Uterus (tissue), 4 donors: ENCODE data around the gene ABCG1. TPM values are rescaled to one million over a fixed set of nuclear protein-coding genes. Genes with fewer than 3 reads are reported as not detected.

Experiments
- DNase-seq, 2 donors: peaks; one replicate each; pipeline ENCODE4 v3.0.0-alpha.2; 2019 to 2020
- H3K27ac ChIP-seq, 2 donors: fragments of 200-600 bp; sonication (generic); 1 replicate in 1 of 2; 2 replicates in 1 of 2; pipeline ENCODE4 v1.5.1; 2016 to 2018
- H3K27me3 ChIP-seq, 2 donors: fragments of 200-600 bp; sonication (generic); one replicate each; pipeline ENCODE4 v1.5.1; 2018 to 2019; ENCODE audit warnings: control low read depth in 1 of 2
- H3K36me3 ChIP-seq, 2 donors: fragments of 200-600 bp; sonication (generic); one replicate each; pipeline ENCODE4 v1.5.1; 2019; ENCODE audit warnings: control low read depth in 1 of 2
- H3K4me1 ChIP-seq, 2 donors: fragments of 200-600 bp; sonication (generic); one replicate each; pipeline ENCODE4 v1.5.1; 2018 to 2019; ENCODE audit warnings: control low read depth in 1 of 2
- H3K4me3 ChIP-seq, 2 donors: fragments of 200-600 bp; sonication (generic); 1 replicate in 1 of 2; 2 replicates in 1 of 2; pipeline ENCODE4 v1.5.1; 2018 to 2019; ENCODE audit warnings: mild to moderate bottlenecking in 1 of 2
- H3K9me3 ChIP-seq, 2 donors: fragments of 200-600 bp; sonication (generic); one replicate each; pipeline ENCODE4 v1.5.1; 2019; ENCODE audit warnings: control low read depth in 1 of 2
- CTCF ChIP-seq, 4 experiments: fragments of 200-600 bp in 2 of 4; fragments of 450-650 bp in 2 of 4; sonication (generic) in 2 of 4; IDR thresholded peaks; one replicate each; pipeline ENCODE4 v1.5.1; 2016 to 2019; ENCODE audit warnings: antibody characterized with exemption in 4 of 4, mild to moderate bottlenecking in 2 of 4, moderate library complexity in 1 of 4
- POLR2A ChIP-seq, 2 donors: fragments of 450-650 bp; IDR thresholded peaks; one replicate each; pipeline ENCODE4 v1.6.1; 2016; ENCODE audit warnings: antibody characterized with exemption in 2 of 2, mild to moderate bottlenecking in 1 of 2, moderate library complexity in 1 of 2
- intact Hi-C: fragments of 100-400 bp; cut with DNase I; formaldehyde crosslinking; loops from one replicate; pipeline ENCODE4 v1.15.1; 2023; ENCODE audit warnings: low total_unique reads
- total RNA-seq, 4 donors: library from RNA; depleted of rRNA in 3 of 4; stranded (reverse); fragments of >200 nt in 3 of 4; gene quantifications; one replicate each; pipeline versions ENCODE4 v1.1.0 to v1.2.4, GENCODE V29; 2014 to 2023
- donor health status: DM: yes; HTN: yes; CAD: no.

The ABCG1 gene
- total RNA-seq, 4 donors from 2014 or later, result 11.8 to 51.7 (median 18.4) TPM

- Histone ChIP-seq H3K4me1 (no peaks in the 10 kb centered on the region), H3K36me3 (no peaks in the 10 kb centered on the region), H3K27me3 (no peaks in the 10 kb centered on the region), H3K9me3 (no peaks in the 10 kb centered on the region), H3K4me3 (no peak overlapping the region), H3K27ac (no peak overlapping the region)
- intact Hi-C loops, result no loop called here
- TF ChIP-seq CTCF (IDR thresholded peaks at IDR 0.05) (no peak), POLR2A (IDR thresholded peaks at IDR 0.05) (no peak)
- no peak for DNase-seq
Measured at GRCh38 chr21:42282715-42283114, 63.8 kb downstream of the ABCG1 start.

- no peak overlapping the region for H3K27ac ChIP-seq
- no peak for DNase-seq
- no peaks in the 10 kb centered on the region for H3K27me3 ChIP-seq
- intact Hi-C loops, result no loop called here
- H3K4me3 ChIP-seq, result no peak overlapping the region
- no peaks in the 10 kb centered on the region for H3K4me1 ChIP-seq
- H3K36me3 ChIP-seq, result no peaks in the 10 kb centered on the region
- no peaks in the 10 kb centered on the region for H3K9me3 ChIP-seq
- TF ChIP-seq CTCF (IDR thresholded peaks at IDR 0.05) (no peak), POLR2A (IDR thresholded peaks at IDR 0.05) (no peak)
Measured at GRCh38 chr21:42285569-42286245, 66.8 kb downstream of the ABCG1 start.

GRCh38 chr21:42286416-42286815 lies 67.5 kb downstream of the ABCG1 start:
- Histone ChIP-seq H3K36me3 (no peaks in the 10 kb centered on the region), H3K4me3 (no peak overlapping the region), H3K27me3 (no peaks in the 10 kb centered on the region), H3K4me1 (no peaks in the 10 kb centered on the region), H3K27ac (no peak overlapping the region), H3K9me3 (no peaks in the 10 kb centered on the region)
- intact Hi-C loops, result no loop called here
- TF ChIP-seq POLR2A (IDR thresholded peaks at IDR 0.05), result no peak
- TF ChIP-seq CTCF (IDR thresholded peaks at IDR 0.05), result no peak
- DNase-seq, result no peak

GRCh38 chr21:42287193-42288083 lies 68.5 kb downstream of the ABCG1 start:
- Histone ChIP-seq H3K4me3 (no peak overlapping the region), H3K27me3 (no peaks in the 10 kb centered on the region), H3K36me3 (no peaks in the 10 kb centered on the region), H3K4me1 (no peaks in the 10 kb centered on the region), H3K9me3 (no peaks in the 10 kb centered on the region), H3K27ac (no peak overlapping the region)
- TF ChIP-seq POLR2A (IDR thresholded peaks at IDR 0.05) (no peak), CTCF (IDR thresholded peaks at IDR 0.05) (no peak)
- intact Hi-C loops, result no loop called here
- no peak for DNase-seq

- H3K4me1 ChIP-seq, result no peaks in the 10 kb centered on the region
- H3K36me3 ChIP-seq, result no peaks in the 10 kb centered on the region
- TF ChIP-seq CTCF (IDR thresholded peaks at IDR 0.05), result no peak
- no peak for TF ChIP-seq POLR2A (IDR thresholded peaks at IDR 0.05)
- intact Hi-C loops, result no loop called here
- no peak overlapping the region for H3K27ac ChIP-seq
- DNase-seq, result no peak
- H3K27me3 ChIP-seq, result no peaks in the 10 kb centered on the region
- H3K9me3 ChIP-seq, result no peaks in the 10 kb centered on the region
- H3K4me3 ChIP-seq, result no peak overlapping the region
Measured at GRCh38 chr21:42288962-42289361, 70.0 kb downstream of the ABCG1 start.
